WTC11 (cell line): Measurements from ENCODE around the gene MBD6.

Experiments used
- CREB1 ChIP-seq: sonication (generic); formaldehyde crosslinking; IDR thresholded peaks from 2 replicates; pipeline ENCODE4 v1.8.0; 2023; ENCODE audit warnings: mild to moderate bottlenecking, missing genetic modification reagents
- JAZF1 ChIP-seq: fragments of 250-450 bp; sonication (Bioruptor Pico); IDR thresholded peaks from 2 replicates; pipeline ENCODE4 v1.9.0; 2021; ENCODE audit warnings: moderate library complexity, mild to moderate bottlenecking, inconsistent platforms
- MXD4 ChIP-seq: fragments of 250-450 bp; sonication (Bioruptor Pico); IDR thresholded peaks from 2 replicates; pipeline ENCODE4 v1.8.0; 2021; ENCODE audit warnings: mild to moderate bottlenecking, moderate library complexity, borderline replicate concordance
- SMAD3 ChIP-seq: sonication (generic); formaldehyde crosslinking; IDR thresholded peaks from 2 replicates; pipeline ENCODE4 v1.8.0; 2022; ENCODE audit warnings: missing genetic modification reagents, mild to moderate bottlenecking, borderline replicate concordance
- ZNF416 ChIP-seq: fragments of 250-450 bp; sonication (Bioruptor Pico); IDR thresholded peaks from 2 replicates; pipeline ENCODE4 v1.9.0; 2021; ENCODE audit warnings: mild to moderate bottlenecking, inconsistent platforms
- TF ChIP-seq, protein P1 (sequence below): fragments of 200-600 bp; IDR thresholded peaks from 2 replicates; pipeline ENCODE4 v1.8.0; 2022; ENCODE audit warnings: antibody characterized with exemption
- TF ChIP-seq, protein P2 (sequence below): sonication (generic); formaldehyde crosslinking; IDR thresholded peaks from 2 replicates; pipeline ENCODE4 v1.8.0; 2023; ENCODE audit warnings: missing genetic modification reagents, mild to moderate bottlenecking, borderline replicate concordance
- TF ChIP-seq, protein P3 (sequence below): sonication (generic); formaldehyde crosslinking; IDR thresholded peaks from 2 replicates; pipeline ENCODE4 v1.8.0; 2023; ENCODE audit warnings: missing genetic modification reagents
- TF ChIP-seq, protein P4 (sequence below): sonication (generic); formaldehyde crosslinking; IDR thresholded peaks from 2 replicates; pipeline ENCODE4 v1.8.1; 2022; ENCODE audit warnings: mild to moderate bottlenecking, missing genetic modification reagents, moderate library complexity, borderline replicate concordance
- TF ChIP-seq, protein P5 (sequence below): sonication (generic); formaldehyde crosslinking; IDR thresholded peaks from 2 replicates; pipeline ENCODE4 v1.8.1; 2023; ENCODE audit warnings: mild to moderate bottlenecking, moderate library complexity, missing genetic modification reagents

DNA sequence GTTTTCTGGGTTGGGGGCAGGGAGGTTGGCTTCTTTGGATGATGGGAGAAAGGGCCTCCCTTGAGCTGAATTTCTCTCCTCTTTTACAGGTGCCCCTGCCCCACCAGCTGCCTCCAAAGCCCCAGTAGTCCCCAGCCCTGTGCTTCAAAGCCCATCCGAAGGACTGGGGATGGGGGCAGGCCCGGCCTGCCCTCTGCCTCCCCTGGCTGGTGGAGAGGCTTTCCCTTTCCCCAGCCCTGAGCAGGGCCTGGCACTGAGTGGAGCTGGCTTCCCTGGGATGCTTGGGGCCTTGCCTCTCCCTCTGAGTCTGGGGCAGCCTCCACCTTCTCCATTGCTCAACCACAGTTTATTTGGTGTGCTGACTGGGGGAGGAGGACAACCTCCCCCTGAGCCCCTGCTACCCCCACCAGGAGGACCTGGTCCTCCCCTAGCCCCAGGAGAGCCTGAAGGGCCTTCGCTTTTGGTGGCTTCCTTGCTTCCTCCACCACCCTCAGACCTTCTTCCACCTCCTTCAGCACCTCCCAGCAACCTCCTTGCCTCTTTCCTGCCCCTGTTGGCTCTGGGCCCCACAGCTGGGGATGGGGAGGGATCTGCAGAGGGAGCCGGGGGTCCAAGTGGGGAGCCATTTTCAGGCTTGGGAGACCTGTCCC is 4.0 kb downstream of the MBD6 start:
- TF ChIP-seq, protein P1, sequence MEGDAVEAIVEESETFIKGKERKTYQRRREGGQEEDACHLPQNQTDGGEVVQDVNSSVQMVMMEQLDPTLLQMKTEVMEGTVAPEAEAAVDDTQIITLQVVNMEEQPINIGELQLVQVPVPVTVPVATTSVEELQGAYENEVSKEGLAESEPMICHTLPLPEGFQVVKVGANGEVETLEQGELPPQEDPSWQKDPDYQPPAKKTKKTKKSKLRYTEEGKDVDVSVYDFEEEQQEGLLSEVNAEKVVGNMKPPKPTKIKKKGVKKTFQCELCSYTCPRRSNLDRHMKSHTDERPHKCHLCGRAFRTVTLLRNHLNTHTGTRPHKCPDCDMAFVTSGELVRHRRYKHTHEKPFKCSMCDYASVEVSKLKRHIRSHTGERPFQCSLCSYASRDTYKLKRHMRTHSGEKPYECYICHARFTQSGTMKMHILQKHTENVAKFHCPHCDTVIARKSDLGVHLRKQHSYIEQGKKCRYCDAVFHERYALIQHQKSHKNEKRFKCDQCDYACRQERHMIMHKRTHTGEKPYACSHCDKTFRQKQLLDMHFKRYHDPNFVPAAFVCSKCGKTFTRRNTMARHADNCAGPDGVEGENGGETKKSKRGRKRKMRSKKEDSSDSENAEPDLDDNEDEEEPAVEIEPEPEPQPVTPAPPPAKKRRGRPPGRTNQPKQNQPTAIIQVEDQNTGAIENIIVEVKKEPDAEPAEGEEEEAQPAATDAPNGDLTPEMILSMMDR, result no peak
- TF ChIP-seq JAZF1 (CRISPR knock-in tag) (no peak), ZNF416 (CRISPR knock-in tag) (no peak), SMAD3 (CRISPR knock-in tag) (no peak), CREB1 (no peak), MXD4 (CRISPR knock-in tag) (no peak)
- TF ChIP-seq, protein P2, sequence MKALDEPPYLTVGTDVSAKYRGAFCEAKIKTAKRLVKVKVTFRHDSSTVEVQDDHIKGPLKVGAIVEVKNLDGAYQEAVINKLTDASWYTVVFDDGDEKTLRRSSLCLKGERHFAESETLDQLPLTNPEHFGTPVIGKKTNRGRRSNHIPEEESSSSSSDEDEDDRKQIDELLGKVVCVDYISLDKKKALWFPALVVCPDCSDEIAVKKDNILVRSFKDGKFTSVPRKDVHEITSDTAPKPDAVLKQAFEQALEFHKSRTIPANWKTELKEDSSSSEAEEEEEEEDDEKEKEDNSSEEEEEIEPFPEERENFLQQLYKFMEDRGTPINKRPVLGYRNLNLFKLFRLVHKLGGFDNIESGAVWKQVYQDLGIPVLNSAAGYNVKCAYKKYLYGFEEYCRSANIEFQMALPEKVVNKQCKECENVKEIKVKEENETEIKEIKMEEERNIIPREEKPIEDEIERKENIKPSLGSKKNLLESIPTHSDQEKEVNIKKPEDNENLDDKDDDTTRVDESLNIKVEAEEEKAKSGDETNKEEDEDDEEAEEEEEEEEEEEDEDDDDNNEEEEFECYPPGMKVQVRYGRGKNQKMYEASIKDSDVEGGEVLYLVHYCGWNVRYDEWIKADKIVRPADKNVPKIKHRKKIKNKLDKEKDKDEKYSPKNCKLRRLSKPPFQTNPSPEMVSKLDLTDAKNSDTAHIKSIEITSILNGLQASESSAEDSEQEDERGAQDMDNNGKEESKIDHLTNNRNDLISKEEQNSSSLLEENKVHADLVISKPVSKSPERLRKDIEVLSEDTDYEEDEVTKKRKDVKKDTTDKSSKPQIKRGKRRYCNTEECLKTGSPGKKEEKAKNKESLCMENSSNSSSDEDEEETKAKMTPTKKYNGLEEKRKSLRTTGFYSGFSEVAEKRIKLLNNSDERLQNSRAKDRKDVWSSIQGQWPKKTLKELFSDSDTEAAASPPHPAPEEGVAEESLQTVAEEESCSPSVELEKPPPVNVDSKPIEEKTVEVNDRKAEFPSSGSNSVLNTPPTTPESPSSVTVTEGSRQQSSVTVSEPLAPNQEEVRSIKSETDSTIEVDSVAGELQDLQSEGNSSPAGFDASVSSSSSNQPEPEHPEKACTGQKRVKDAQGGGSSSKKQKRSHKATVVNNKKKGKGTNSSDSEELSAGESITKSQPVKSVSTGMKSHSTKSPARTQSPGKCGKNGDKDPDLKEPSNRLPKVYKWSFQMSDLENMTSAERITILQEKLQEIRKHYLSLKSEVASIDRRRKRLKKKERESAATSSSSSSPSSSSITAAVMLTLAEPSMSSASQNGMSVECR, result no peak
- TF ChIP-seq, protein P3, sequence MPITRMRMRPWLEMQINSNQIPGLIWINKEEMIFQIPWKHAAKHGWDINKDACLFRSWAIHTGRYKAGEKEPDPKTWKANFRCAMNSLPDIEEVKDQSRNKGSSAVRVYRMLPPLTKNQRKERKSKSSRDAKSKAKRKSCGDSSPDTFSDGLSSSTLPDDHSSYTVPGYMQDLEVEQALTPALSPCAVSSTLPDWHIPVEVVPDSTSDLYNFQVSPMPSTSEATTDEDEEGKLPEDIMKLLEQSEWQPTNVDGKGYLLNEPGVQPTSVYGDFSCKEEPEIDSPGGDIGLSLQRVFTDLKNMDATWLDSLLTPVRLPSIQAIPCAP, result no peak
- TF ChIP-seq, protein P4, sequence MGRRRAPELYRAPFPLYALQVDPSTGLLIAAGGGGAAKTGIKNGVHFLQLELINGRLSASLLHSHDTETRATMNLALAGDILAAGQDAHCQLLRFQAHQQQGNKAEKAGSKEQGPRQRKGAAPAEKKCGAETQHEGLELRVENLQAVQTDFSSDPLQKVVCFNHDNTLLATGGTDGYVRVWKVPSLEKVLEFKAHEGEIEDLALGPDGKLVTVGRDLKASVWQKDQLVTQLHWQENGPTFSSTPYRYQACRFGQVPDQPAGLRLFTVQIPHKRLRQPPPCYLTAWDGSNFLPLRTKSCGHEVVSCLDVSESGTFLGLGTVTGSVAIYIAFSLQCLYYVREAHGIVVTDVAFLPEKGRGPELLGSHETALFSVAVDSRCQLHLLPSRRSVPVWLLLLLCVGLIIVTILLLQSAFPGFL (CRISPR knock-in tag), result no peak
- TF ChIP-seq, protein P5, sequence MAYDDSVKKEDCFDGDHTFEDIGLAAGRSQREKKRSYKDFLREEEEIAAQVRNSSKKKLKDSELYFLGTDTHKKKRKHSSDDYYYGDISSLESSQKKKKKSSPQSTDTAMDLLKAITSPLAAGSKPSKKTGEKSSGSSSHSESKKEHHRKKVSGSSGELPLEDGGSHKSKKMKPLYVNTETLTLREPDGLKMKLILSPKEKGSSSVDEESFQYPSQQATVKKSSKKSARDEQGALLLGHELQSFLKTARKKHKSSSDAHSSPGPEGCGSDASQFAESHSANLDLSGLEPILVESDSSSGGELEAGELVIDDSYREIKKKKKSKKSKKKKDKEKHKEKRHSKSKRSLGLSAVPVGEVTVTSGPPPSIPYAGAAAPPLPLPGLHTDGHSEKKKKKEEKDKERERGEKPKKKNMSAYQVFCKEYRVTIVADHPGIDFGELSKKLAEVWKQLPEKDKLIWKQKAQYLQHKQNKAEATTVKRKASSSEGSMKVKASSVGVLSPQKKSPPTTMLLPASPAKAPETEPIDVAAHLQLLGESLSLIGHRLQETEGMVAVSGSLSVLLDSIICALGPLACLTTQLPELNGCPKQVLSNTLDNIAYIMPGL, result no peak
